Skeletal muscle satellite cell (primary cell): ENCODE results near the gene PTPRN.
"Not testable (repeated sequence)": the region's sequence is repeated elsewhere in the genome, so short reads cannot be mapped to it uniquely, and the experiment has no call there.

Experiments
- H3K27me3 ChIP-seq: 2 replicates; pipeline ENCODE4 v1.7.0; 2013; ENCODE audit warnings: low read length; ENCODE audit not compliant: control insufficient read depth, insufficient read depth
- H3K36me3 ChIP-seq: 2 replicates; pipeline ENCODE4 v1.7.0; 2013; ENCODE audit warnings: mild to moderate bottlenecking, control low read depth, low read length; ENCODE audit not compliant: insufficient read depth
- H3K4me1 ChIP-seq: 2 replicates; pipeline ENCODE4 v1.7.0; 2013; ENCODE audit warnings: low read length; ENCODE audit not compliant: control insufficient read depth, insufficient read depth
- H3K4me2 ChIP-seq: 2 replicates; pipeline ENCODE4 v1.7.0; 2013; ENCODE audit warnings: mild to moderate bottlenecking, low read length
- H3K4me3 ChIP-seq: 2 replicates; pipeline ENCODE4 v1.7.0; 2013; ENCODE audit warnings: low read length
- H3K9ac ChIP-seq: 2 replicates; pipeline ENCODE4 v1.7.0; 2013; ENCODE audit warnings: mild to moderate bottlenecking, low read depth, low read length, moderate library complexity
- H3K9me3 ChIP-seq: replicated peaks from 2 replicates; pipeline ENCODE4 v1.7.0; 2013; ENCODE audit warnings: mild to moderate bottlenecking, control low read depth, low read length

Gene PTPRN

DNA sequence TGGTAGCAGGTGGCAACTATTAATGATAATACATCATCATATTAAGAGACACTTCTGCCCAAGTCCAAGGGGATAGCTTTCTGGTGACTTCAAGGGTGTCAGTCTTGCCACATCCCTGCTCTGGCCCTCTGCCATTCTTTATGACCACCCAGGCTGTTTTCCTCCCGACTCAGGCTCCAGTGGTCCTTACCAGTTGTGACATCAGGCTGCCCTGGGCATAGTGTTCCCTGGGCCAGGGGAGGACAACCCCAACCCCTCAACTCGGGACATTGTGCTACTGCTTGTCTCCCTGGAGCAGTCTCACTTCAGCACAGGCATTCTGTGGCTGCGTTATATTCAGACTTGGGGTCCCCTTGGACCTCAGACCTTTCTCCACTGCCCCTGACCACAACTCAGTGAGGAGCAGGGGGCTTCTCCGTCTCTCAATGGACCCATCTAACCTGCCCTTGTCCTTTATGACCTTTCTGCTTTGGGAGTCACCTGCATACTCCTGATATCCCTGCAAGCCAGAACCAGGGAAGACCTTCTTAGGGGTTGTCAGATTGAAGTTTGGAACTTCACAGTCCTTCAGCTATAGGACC lies 17.2 kb downstream of the PTPRN start:
- H3K4me1 ChIP-seq = peaks cover 23% of the 10 kb centered on the region
- no peak overlapping the region for H3K9ac ChIP-seq
- H3K27me3 ChIP-seq = no peaks in the 10 kb centered on the region
- H3K9me3 ChIP-seq = no peaks in the 10 kb centered on the region
- H3K4me2 ChIP-seq = no peak overlapping the region
- H3K4me3 ChIP-seq = no peak overlapping the region
- H3K36me3 ChIP-seq = no peaks in the 10 kb centered on the region

- H3K9me3 ChIP-seq = no peaks in the 10 kb centered on the region
- no peaks in the 10 kb centered on the region for H3K36me3 ChIP-seq
- H3K9ac ChIP-seq = no peak overlapping the region
- peaks cover 29% of the 10 kb centered on the region for H3K4me1 ChIP-seq
- H3K4me3 ChIP-seq = no peak overlapping the region
- no peak overlapping the region for H3K4me2 ChIP-seq
- H3K27me3 ChIP-seq = no peaks in the 10 kb centered on the region
Observed at GRCh38 chr2:219291394-219291793, 17.8 kb downstream of the PTPRN start.

- no peak overlapping the region for H3K4me2 ChIP-seq
- H3K4me3 ChIP-seq = no peak overlapping the region
- no peaks in the 10 kb centered on the region for H3K27me3 ChIP-seq
- H3K9me3 ChIP-seq = no peaks in the 10 kb centered on the region
- no peaks in the 10 kb centered on the region for H3K36me3 ChIP-seq
- no peak overlapping the region for H3K9ac ChIP-seq
- peaks cover 36% of the 10 kb centered on the region for H3K4me1 ChIP-seq
Observed at GRCh38 chr2:219290381-219291171, 18.6 kb downstream of the PTPRN start.

GRCh38 chr2:219289537-219290361 lies 19.5 kb downstream of the PTPRN start:
- H3K4me3 ChIP-seq = no peak overlapping the region
- peak overlapping the region; percentile 52 for H3K4me2 ChIP-seq
- no peak overlapping the region for H3K9ac ChIP-seq
- H3K4me1 ChIP-seq = peaks cover 41% of the 10 kb centered on the region
- no peaks in the 10 kb centered on the region for H3K27me3 ChIP-seq
- H3K9me3 ChIP-seq = no peaks in the 10 kb centered on the region
- peaks cover under 1% of the 10 kb centered on the region for H3K36me3 ChIP-seq

DNA sequence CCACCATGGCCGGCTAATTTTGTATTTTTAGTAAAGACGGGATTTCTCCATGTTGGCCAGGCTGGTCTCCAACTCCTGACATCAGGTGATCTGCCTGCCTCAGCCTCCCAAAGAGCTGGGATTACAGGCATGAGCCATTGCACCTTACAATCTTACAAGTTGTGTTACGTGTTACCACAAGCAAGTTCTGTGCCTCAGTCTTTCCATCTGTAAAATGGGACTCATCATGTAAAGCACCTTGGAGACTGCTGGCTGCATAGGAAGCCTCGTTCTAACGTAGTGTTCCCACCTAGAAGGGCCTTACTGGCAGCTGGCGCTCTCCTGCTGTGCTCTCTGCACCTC lies 20.0 kb downstream of the PTPRN start:
- Histone ChIP-seq H3K36me3 (peaks cover 6% of the 10 kb centered on the region), H3K4me2 (peak overlapping the region; percentile 52), H3K4me1 (peaks cover 37% of the 10 kb centered on the region), H3K9ac (no peak overlapping the region), H3K4me3 (no peak overlapping the region), H3K9me3 (no peaks in the 10 kb centered on the region), H3K27me3 (no peaks in the 10 kb centered on the region)

DNA sequence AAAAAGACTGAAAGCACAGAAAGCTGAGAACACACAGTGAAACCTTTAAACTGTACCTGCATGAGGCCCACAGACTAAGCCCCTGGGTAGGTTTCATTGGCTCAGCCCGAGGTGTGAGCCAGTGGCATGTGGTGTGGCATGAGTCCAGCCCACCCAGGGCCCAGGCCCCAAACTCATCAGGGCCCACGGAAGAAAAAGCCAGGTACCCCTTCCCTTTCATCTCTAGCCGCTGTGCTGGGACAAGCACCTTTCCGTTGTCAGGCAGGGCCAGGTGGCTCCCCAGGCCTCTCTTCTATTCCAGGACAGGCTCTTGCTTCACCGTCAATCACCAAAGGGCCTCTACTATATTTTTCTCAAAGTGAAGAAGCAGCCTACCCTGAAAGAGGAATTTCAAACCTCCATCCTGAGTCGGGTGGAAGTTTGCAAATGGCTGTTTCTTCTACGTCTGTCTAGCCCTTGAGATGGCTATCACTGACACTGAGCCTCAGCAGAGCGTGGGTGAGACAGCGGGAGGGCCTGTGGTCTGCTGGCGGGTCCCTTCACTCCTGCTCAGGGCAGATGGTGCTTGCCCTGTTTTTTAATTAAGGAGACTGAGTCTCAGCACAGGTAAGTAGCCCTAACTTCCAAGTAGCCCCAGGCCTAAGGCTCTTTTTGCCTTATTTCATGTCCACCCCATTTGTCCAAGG lies 21.5 kb downstream of the PTPRN start:
- peaks cover 16% of the 10 kb centered on the region for H3K36me3 ChIP-seq
- H3K9me3 ChIP-seq = no peaks in the 10 kb centered on the region
- H3K4me2 ChIP-seq = no peak overlapping the region
- no peak overlapping the region for H3K4me3 ChIP-seq
- H3K27me3 ChIP-seq = no peaks in the 10 kb centered on the region
- peaks cover 34% of the 10 kb centered on the region for H3K4me1 ChIP-seq
- no peak overlapping the region for H3K9ac ChIP-seq

- not testable (repeated sequence) for H3K27me3 ChIP-seq, H3K9me3 ChIP-seq, H3K4me3 ChIP-seq, H3K4me2 ChIP-seq, H3K9ac ChIP-seq
- peaks cover 21% of the 10 kb centered on the region for H3K36me3 ChIP-seq
- H3K4me1 ChIP-seq = peaks cover 34% of the 10 kb centered on the region
Observed at GRCh38 chr2:219287116-219287440, 22.1 kb downstream of the PTPRN start.

- Histone ChIP-seq H3K4me3 (no peak overlapping the region), H3K4me1 (peaks cover 34% of the 10 kb centered on the region), H3K9ac (peak overlapping the region; percentile 34)
Observed at GRCh38 chr2:219286436-219287115, 22.6 kb downstream of the PTPRN start.

DNA sequence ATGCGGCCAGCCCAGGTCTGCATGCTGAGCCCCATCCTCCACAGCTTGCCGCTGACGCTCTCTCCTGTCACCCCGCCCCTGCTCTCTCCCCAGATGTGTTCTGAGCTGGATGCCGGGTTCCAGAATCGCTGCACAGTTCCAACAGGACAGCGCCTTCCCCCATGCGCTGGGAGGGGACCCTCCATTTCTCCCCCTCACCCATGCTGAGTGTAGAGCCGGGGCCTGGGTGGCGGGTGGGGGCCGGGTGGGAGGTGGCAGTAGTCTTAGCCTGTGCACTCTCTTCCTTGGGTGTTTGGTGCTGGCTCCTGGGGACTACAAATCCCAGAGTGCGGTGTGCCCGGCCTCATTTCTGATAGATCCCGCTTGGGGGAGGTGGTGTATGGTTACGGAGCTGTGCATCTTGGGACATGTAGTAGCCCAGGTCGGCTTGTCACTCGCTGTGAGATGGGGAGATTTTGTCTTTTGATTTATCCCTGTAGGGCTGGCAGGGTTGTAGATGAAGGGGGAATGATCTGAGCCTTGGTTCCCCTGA lies 23.2 kb downstream of the PTPRN start:
- no peak overlapping the region for H3K4me3 ChIP-seq
- H3K27me3 ChIP-seq = no peaks in the 10 kb centered on the region
- H3K9ac ChIP-seq = peak overlapping the region; percentile 34
- H3K4me1 ChIP-seq = peaks cover 34% of the 10 kb centered on the region
- H3K36me3 ChIP-seq = peaks cover 26% of the 10 kb centered on the region
- H3K4me2 ChIP-seq = peak overlapping the region; percentile 70
- H3K9me3 ChIP-seq = no peaks in the 10 kb centered on the region

More at GRCh38 chr2:219286436-219287115, 22.6 kb downstream of the PTPRN start:
- no peaks in the 10 kb centered on the region for H3K9me3 ChIP-seq
- peaks cover 21% of the 10 kb centered on the region for H3K36me3 ChIP-seq
- peak overlapping the region; percentile 70 for H3K4me2 ChIP-seq
- no peaks in the 10 kb centered on the region for H3K27me3 ChIP-seq

DNA sequence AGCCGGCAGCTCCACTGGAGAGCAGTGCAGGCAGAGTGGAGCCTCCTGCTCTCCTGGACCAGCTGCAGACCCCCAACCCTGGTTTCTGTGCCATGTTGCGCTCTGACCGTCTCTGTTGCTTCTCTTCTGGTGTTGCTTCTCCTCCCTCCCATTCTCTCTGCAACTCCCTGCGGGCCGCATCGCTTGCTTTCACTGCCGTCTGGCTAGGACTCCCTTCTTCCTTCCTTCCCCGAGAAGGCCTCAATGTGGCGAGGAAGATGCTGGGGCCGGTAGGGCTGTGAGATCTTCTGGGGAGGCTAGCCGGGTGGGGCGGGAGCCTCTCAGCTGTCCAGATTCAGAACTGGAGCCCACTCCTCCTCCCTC lies 23.8 kb downstream of the PTPRN start:
- Histone ChIP-seq H3K4me1 (peaks cover 34% of the 10 kb centered on the region), H3K4me3 (no peak overlapping the region), H3K27me3 (no peaks in the 10 kb centered on the region), H3K4me2 (no peak overlapping the region), H3K9me3 (no peaks in the 10 kb centered on the region), H3K36me3 (peaks cover 31% of the 10 kb centered on the region), H3K9ac (no peak overlapping the region)
